Muscle of arm (tissue), 12 donors: ENCODE measurements around the gene STAP1. TPM values are rescaled to one million over a fixed set of nuclear protein-coding genes. Genes with fewer than 3 reads are reported as not detected.
A peak's percentile ranks its signal among the peaks of the same experiment; 100 is the strongest.

ENCODE experiments used
- DNase-seq: peaks from one replicate; pipeline ENCODE4 v3.0.0-alpha.2; 2013
- polyA plus RNA-seq, 12 donors: library from polyadenylated mRNA; unstranded; fragments of 120-200 nt; gene quantifications; one replicate each; pipeline ENCODE4 v1.2.1, GENCODE V29; 2013; ENCODE audit not compliant: insufficient read length in 12 of 12

The STAP1 gene
- polyA plus RNA-seq, 12 donors, result 0.14 to 1.9 (median 0.36) TPM; not detected in 6

DNA sequence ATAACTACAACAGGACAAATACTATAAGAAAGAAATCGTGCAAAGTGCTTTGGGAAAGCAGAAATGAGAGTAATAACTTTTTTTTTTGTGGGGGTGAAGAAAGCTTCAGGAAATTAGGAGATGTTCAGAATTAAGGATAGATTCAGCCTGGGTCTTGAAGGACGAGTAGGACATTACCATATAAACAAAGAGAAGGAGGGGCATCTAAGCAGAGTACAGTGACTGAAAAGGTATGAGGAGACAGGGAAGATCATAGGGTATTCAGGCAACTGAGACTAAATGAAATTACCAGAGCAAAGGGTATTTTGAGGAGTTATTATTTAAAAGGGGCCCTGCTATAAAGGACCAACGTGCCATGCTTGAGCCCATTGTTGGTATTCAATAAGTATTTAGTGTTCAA is 3.1 kb upstream of the STAP1 start:
- DNase-seq, result no peak

DNA sequence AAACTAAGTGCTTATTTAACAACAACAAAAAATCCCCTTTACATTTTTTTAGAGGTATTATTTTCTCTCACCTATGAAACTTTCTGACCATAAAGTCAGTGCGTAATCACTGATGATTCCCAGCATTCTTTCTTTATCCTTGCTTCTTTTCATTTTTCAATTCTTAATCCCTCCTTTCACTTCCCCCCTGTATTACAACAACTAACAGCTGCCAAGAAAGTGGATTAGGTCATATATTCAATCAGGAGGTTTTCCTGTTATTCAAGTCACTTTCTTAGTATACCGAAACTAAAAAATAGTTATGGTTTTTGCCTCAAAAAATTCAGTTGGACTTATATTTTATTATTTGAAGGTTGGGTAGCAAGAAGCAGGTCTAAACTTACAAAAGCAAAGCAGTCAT is 2.1 kb upstream of the STAP1 start:
- DNase-seq, result no peak

DNA sequence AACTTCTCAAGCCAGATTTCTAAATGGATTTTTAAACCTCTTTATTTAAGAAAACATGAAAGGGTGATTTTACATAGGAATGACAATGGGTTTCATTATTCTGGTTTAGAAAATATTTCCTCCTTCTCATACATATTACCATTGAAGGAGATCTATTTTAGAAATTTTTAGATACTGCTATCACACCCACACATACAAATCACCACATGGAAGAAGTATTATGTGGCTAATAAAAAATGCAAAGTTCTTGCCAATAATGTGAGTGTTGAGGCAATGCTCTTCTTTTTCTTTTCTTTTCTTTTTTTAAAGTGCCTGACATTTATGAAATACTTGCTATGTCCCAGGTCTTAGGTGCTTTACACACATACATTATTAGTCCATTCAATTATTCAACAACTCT is 6.8 kb downstream of the STAP1 start:
- no peak for DNase-seq

DNA sequence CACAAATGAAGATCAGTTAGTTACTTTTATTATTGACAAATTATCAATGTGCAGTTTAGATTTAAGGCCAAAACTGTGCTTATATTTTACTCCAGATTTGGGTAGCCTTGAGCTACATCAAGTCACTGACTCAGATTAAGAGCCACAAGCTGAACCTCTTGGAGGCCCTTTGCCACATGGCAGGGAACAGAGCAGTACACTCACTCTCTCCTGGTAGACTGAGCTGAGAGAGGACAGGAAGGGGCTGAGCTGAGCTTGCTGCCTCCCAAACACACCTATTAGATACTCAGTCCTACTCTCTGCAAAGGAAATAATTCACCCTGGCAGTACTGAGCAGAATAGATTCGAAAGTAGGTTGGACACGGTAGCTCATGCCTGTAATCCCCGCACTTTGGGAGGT is 7.8 kb downstream of the STAP1 start:
- DNase-seq, result no peak

DNA sequence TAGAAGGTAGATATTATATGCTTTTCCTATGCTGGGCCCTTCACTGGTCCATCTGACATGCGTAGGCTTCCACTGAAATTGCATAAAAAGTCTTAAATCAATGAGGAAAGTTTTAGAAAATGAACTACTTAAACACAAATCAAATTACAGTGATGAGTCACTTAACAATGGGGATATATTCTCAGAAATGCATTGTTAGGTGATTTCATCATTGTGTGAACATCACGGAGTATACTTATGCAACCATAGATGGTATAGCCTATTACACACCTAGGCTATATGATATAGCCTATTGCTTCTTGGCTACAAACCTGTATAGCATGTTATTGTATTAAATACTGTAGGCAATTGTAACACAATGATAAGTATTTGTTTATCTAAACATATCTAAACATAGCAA is 10.3 kb downstream of the STAP1 start:
- DNase-seq, result no peak

DNA sequence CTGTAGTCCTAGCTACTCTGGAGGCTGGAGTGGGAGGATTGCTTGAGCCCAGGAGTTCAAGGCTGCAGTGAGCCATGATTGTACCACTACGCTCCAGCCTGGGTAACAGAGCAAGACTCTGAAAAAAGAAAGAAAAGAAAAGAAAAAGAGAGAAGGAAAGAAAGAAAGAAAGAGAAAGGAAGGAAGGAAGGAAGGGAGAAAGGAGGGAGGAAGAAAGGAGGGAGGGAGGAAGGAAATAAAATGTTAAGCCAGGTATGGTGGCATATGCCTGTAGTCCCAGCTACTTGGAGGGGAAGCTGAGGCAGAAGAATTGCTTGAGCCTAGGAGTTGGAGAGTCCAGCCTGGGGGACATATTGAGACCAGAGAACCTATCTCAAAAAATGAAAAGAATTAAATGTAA is 12.0 kb downstream of the STAP1 start:
- no peak for DNase-seq

- no peak for DNase-seq
These were observed 13.4 kb downstream of the STAP1 start for GRCh38 chr4:67571975-67572374.

- no peak for DNase-seq
These were observed 14.7 kb downstream of the STAP1 start for GRCh38 chr4:67573193-67573592.

GRCh38 chr4:67575232-67576058 is 16.9 kb downstream of the STAP1 start:
- DNase-seq, result no peak

GRCh38 chr4:67576059-67576466 is 17.5 kb downstream of the STAP1 start:
- no peak for DNase-seq

- no peak for DNase-seq
These were observed 18.0 kb downstream of the STAP1 start for GRCh38 chr4:67576538-67576937.

- no peak for DNase-seq
These were observed 22.1 kb downstream of the STAP1 start for GRCh38 chr4:67580577-67580976.

- no peak for DNase-seq
These were observed 22.8 kb downstream of the STAP1 start for GRCh38 chr4:67581208-67581857.

GRCh38 chr4:67581913-67582312 is 23.4 kb downstream of the STAP1 start:
- DNase-seq, result no peak

DNA sequence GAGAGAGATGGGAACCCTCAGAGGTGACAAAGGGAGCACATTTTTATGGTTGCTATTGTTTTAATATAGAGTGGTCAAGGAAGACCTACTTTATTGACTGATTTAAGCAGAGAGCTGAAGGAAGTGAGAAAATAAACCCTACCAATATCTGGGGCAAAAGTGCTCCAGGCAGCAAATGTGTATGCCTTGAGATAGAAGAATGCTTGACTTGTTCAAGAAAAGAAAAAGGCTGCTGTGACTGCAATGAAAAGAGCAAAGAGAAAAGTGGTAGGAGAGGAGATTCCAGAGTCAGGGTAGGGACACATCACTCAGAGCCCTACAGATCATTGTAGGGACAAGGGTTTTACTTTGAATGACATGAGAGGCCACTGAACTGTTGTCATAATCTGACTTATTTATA is 26.0 kb downstream of the STAP1 start:
- DNase-seq, result no peak

DNA sequence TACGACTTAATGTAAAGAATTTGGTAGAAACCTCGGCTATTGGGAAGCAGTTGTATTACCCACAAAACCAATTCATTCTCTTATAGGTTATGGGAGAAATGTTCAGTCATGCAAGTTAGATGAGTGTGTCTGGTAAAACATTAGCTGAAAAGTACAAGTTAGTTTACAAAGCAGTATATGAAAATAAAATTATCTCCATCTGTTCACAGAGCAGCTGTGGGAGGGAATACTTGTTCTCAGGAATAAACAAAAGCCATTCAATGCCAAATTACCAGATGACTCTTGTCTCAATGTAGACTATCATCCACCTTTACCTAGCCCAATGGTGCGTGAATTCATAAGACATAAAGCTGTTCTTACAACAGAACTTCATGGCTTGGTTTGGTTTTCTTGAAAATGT is 28.6 kb downstream of the STAP1 start:
- DNase-seq, result no peak

DNA sequence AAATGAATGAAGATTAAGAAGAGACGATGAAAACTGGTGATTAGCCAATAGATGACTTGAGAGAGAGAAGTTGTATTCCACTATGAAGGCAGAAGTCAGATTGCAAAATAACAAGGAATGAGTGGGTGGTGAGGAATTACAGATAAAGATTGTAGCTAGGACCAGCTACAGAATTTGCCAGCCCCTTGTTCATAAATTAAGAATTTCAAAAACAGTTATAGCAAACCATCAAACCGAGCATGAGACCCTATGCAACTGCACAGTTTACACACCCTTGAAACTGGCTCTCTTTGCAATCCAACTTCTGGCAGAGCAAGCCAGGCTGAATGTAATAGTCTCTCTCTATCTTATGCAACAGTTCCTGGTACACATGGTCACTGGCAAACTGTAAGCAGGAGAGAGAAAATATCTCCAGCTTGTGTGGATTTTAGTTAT is 35.2 kb downstream of the STAP1 start:
- no peak for DNase-seq

DNA sequence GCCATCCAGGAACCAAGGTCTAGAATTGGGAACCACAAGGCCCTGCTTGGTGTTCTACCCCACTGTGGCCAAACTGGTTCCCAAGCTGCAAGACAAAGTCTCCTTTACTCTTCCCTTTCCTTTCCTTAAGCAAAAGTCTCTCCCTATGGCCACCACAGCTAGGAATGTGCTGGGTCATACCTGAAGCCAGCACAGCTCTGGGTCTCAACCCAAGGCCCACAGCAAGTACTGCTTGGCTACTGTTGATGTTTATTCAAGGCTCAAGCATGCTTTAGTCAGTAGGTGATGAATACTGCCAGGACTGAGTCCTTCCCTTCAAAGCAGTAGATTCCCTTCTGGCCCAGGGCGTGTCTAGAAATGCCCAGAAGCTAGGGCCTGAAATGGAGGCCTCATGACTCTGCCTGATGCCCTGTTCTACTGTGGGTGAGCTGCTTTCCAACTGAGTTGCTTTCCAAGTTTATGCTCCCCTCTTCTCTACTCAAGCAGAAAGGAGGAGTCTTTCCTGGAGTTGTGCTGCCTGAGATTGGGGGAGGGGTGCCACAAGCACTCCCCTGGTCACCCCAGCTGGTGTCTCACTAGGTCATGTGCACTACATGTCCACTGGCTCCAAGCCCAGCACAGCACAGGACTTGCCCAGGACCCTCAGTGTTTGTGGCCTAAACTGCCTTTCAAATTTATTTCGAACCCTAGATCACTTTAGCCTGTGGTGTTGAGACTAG is 44.9 kb downstream of the STAP1 start:
- DNase-seq, result no peak

- DNase-seq, result no peak
These were observed 45.5 kb downstream of the STAP1 start for GRCh38 chr4:67604029-67604381.

DNA sequence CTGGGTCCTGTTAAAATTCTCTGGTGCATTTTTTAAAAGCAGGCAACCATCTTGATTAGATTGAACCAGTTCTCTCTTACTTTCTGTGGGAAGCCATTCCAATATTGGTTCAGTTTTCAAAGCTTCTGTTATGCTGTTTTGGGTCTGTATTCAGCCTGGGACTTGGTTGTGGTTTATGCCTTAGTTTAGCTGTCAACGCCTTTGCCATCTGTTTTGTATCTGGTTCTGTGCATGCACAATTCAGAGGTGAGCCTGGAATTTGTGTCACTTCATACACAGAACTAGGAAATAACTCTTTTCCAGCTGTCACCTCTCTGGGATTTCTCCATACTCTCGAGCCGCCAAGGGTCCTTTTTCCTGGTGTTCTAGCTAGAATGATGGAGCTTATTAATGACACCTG is 46.2 kb downstream of the STAP1 start:
- DNase-seq, result no peak

DNA sequence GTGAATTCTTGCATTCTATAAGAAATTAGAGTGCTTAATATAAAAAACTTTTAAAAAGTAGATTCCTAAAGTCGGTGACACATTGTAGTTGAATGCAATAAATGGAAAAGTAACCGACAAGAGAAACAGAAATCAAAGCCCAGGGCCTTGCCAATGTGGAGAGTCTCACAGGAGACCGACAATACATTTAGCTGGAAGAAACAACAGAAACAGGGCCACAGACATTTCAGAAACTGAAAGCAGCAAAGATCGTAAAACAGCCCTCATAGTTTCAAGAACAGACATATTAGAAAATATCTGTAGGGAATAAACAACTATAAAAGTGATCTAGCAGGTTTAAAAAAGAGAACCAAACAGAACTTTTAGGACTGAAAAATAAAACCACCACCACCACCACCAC is 49.5 kb downstream of the STAP1 start:
- peak; percentile 15 for DNase-seq

GRCh38 chr4:67614186-67614585 is 55.7 kb downstream of the STAP1 start:
- DNase-seq, result no peak

GRCh38 chr4:67615119-67615518 is 56.6 kb downstream of the STAP1 start:
- no peak for DNase-seq
